ENCODE data around the gene FOXP1. TPM values are rescaled to one million over a fixed set of nuclear protein-coding genes. Genes with fewer than 3 reads are reported as not detected.

The FOXP1 gene
- total RNA-seq, 1 experiment from 2014 or later = 24.7 TPM

DNA sequence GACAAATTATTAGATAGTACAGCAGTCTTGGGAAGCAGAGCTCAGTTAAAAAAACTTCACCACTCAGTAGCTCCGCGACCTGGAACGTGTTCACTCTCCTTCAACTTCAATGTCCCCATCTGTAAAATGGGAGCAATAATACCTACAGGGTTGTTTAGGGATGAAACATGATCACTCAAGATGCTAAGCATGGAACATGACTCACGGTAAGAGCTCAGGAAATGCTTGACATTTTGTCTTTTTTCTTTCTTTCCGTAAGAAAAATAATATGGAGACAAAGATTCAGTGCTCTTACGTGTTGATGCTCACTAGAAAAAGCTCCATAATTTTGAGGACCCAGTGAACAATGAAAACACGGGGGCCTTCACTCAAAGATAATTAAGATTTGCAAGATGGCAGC, 664.4 kb downstream of the FOXP1 start:
- DNase-seq = no peak
- Histone ChIP-seq H3K36me3 (replicated peaks; ENCODE audit: control insufficient read depth, insufficient read depth, low read length) (no peaks in the 10 kb centered on the region), H3K27me3 (ENCODE audit: control insufficient read depth, insufficient read depth, low read length) (no peaks in the 10 kb centered on the region), H3K4me3 (ENCODE audit: insufficient read depth, low read depth, low read length) (no peak overlapping the region)

GRCh38 chr3:70916375-70917055, 667.0 kb downstream of the FOXP1 start:
- no peak overlapping the region for H3K4me3 ChIP-seq (ENCODE audit: insufficient read depth, low read depth, low read length)
- no peak for DNase-seq
- H3K36me3 ChIP-seq (replicated peaks; ENCODE audit: control insufficient read depth, insufficient read depth, low read length) = no peaks in the 10 kb centered on the region
- H3K27me3 ChIP-seq (ENCODE audit: control insufficient read depth, insufficient read depth, low read length) = no peaks in the 10 kb centered on the region

GRCh38 chr3:70914862-70915261, 668.7 kb downstream of the FOXP1 start:
- no peak for DNase-seq
- Histone ChIP-seq H3K4me3 (ENCODE audit: insufficient read depth, low read depth, low read length) (no peak overlapping the region), H3K27me3 (ENCODE audit: control insufficient read depth, insufficient read depth, low read length) (no peaks in the 10 kb centered on the region), H3K36me3 (replicated peaks; ENCODE audit: control insufficient read depth, insufficient read depth, low read length) (no peaks in the 10 kb centered on the region)

DNA sequence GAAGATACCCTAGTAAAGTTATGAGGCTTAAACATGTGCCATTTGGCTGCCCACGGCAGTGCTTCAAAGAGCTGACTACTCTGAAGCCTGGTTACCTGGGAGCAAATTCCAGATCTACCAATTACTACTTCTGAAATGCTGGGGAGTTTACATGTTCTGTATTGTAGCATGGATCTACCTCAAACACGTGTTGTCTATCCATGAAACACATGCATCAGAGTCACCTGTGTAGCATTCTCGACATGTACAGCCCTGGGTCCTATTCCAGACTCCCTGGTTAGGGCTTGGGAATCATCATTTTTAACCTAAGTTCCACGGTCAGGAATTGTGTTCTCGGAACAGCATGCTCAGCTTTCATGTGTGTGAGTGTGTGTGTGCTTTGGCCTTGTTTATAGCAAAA, 671.8 kb downstream of the FOXP1 start:
- no peak for DNase-seq
- no peak overlapping the region for H3K4me3 ChIP-seq (ENCODE audit: insufficient read depth, low read depth, low read length)
- H3K36me3 ChIP-seq (replicated peaks; ENCODE audit: control insufficient read depth, insufficient read depth, low read length) = no peaks in the 10 kb centered on the region
- H3K27me3 ChIP-seq (ENCODE audit: control insufficient read depth, insufficient read depth, low read length) = no peaks in the 10 kb centered on the region

GRCh38 chr3:70905491-70905890, 678.0 kb downstream of the FOXP1 start:
- Histone ChIP-seq H3K27me3 (ENCODE audit: control insufficient read depth, insufficient read depth, low read length) (no peaks in the 10 kb centered on the region), H3K4me3 (ENCODE audit: insufficient read depth, low read depth, low read length) (no peak overlapping the region), H3K36me3 (replicated peaks; ENCODE audit: control insufficient read depth, insufficient read depth, low read length) (no peaks in the 10 kb centered on the region)
- DNase-seq = no peak

Other genes with a start within 250 kb of the FOXP1 start
- gene EIF4E3, start 141.7 kb upstream of the FOXP1 start, total RNA-seq (2014; rRNA removed; shearing (Covaris generic)) = 2.5 and 3.4 TPM in 2 replicates
- 10.1 and 11.6 TPM in 2 replicates for gene GPR27, start 170.1 kb upstream of the FOXP1 start, total RNA-seq (2014; rRNA removed; shearing (Covaris generic))
- gene PROK2, start 201.4 kb upstream of the FOXP1 start, total RNA-seq (2014; rRNA removed; shearing (Covaris generic)) = 1.9 and 2.7 TPM in 2 replicates

All from H7 (cell line).